GM23248 (cell line): Measurements from ENCODE around the gene GPR37. TPM values are rescaled to one million over a fixed set of nuclear protein-coding genes. Genes with fewer than 3 reads are reported as not detected.

Experiments
- DNase-seq: peaks from one replicate; pipeline ENCODE4 v3.0.0-alpha.2; 2015
- H2AFZ ChIP-seq: fragments of 200-600 bp; sonication (generic); 2 replicates; pipeline ENCODE4 v1.6.1; 2016; ENCODE audit warnings: antibody characterized with exemption
- H3F3A ChIP-seq: fragments of 200-600 bp; sonication (generic); 2 replicates; pipeline ENCODE4 v1.6.1; 2016; ENCODE audit warnings: mild to moderate bottlenecking, antibody characterized with exemption, mixed run types; ENCODE audit not compliant: insufficient read depth
- H3K27ac ChIP-seq: fragments of 200-600 bp; sonication (generic); 2 replicates; pipeline ENCODE4 v1.5.1; 2016; ENCODE audit warnings: mild to moderate bottlenecking
- H3K27me3 ChIP-seq: fragments of 200-600 bp; sonication (generic); replicated peaks from 2 replicates; pipeline ENCODE4 v1.6.1; 2016; ENCODE audit warnings: mild to moderate bottlenecking; ENCODE audit not compliant: insufficient read depth
- H3K36me3 ChIP-seq: fragments of 200-600 bp; sonication (generic); 2 replicates; pipeline ENCODE4 v1.6.1; 2016; ENCODE audit warnings: low read depth, mild to moderate bottlenecking
- H3K4me1 ChIP-seq: fragments of 200-600 bp; sonication (generic); 2 replicates; pipeline ENCODE4 v1.6.1; 2016; ENCODE audit warnings: mild to moderate bottlenecking; ENCODE audit not compliant: insufficient read depth
- H3K4me2 ChIP-seq: fragments of 200-600 bp; sonication (generic); one replicate; pipeline ENCODE4 v1.6.1; 2016; ENCODE audit warnings: mild to moderate bottlenecking; ENCODE audit not compliant: unreplicated experiment
- H3K4me3 ChIP-seq: fragments of 200-600 bp; sonication (generic); 2 replicates; pipeline ENCODE4 v1.5.1; 2016; ENCODE audit warnings: mild to moderate bottlenecking
- H3K79me2 ChIP-seq: fragments of 200-600 bp; sonication (generic); 2 replicates; pipeline ENCODE4 v1.6.1; 2016; ENCODE audit warnings: mild to moderate bottlenecking; ENCODE audit not compliant: insufficient read depth
- H3K9ac ChIP-seq: fragments of 200-600 bp; sonication (generic); 2 replicates; pipeline ENCODE4 v1.6.1; 2016; ENCODE audit warnings: mild to moderate bottlenecking
- H3K9me2 ChIP-seq: fragments of 200-600 bp; sonication (generic); 2 replicates; pipeline ENCODE4 v1.6.1; 2016; ENCODE audit warnings: mixed run types, mild to moderate bottlenecking, moderate library complexity; ENCODE audit not compliant: insufficient read depth
- H3K9me3 ChIP-seq: fragments of 200-600 bp; sonication (generic); one replicate; pipeline ENCODE4 v1.6.1; 2017; ENCODE audit warnings: low read depth
- H4K20me1 ChIP-seq: fragments of 200-600 bp; sonication (generic); 2 replicates; pipeline ENCODE4 v1.6.0; 2016; ENCODE audit not compliant: insufficient read depth
- EZH2 ChIP-seq: fragments of 200-600 bp; sonication (generic); IDR thresholded peaks from 2 replicates; pipeline ENCODE4 v1.6.1; 2018; ENCODE audit warnings: antibody characterized with exemption, mild to moderate bottlenecking; ENCODE audit not compliant: insufficient read depth, poor library complexity, severe bottlenecking
- EZH2phosphoT487 ChIP-seq: fragments of 200-600 bp; sonication (generic); IDR thresholded peaks from 2 replicates; pipeline ENCODE4 v1.6.1; 2018; ENCODE audit warnings: antibody characterized with exemption, moderate library complexity, mild to moderate bottlenecking, low read depth; ENCODE audit not compliant: insufficient read depth
- WGBS, 2 experiments: methylation state at CpG; one replicate each; pipeline ENCODE4 v1.1.6; 2015 to 2017; ENCODE audit warnings: low lambda C conversion rate in 2 of 2, low coverage in 1 of 2; ENCODE audit errors: missing lambda C conversion rate in 2 of 2; 5-methylcytosine and 5-hydroxymethylcytosine counted together
- in situ Hi-C: fragments of 300-500 bp; cut with MboI; formaldehyde crosslinking; loops from 2 replicates; pipeline ENCODE4 v1.15.0; 2020
- polyA plus RNA-seq: library from polyadenylated mRNA; unstranded; fragments of >200 nt; fragmentation: Nextera tagmentation; extraction: Ambion mirVana; gene quantifications from 2 replicates; pipeline ENCODE4 v1.2.1, GENCODE V29; 2016
- total RNA-seq: library from RNA; depleted of rRNA; stranded (reverse); fragments of >200 nt; shearing (Covaris generic); gene quantifications from 2 replicates; pipeline ENCODE4 v1.2.3, GENCODE V29; 2014; rRNA removed

Gene GPR37
- total and polyA plus RNA-seq, 2 experiments from 2014 or later = not detected

GRCh38 chr7:124701955-124702354, 63.6 kb downstream of the GPR37 start:
- no peak for DNase-seq
- H3K36me3 ChIP-seq = no peaks in the 10 kb centered on the region

GRCh38 chr7:124700655-124701054, 64.9 kb downstream of the GPR37 start:
- H3K27ac ChIP-seq = no peak overlapping the region
- H3K79me2 ChIP-seq = no peaks in the 10 kb centered on the region
- no peaks in the 10 kb centered on the region for H3F3A ChIP-seq
- in situ Hi-C loops = no loop called here
- no peaks in the 10 kb centered on the region for H3K9me3 ChIP-seq
- H2AFZ ChIP-seq = no peak overlapping the region
- no peak overlapping the region for H3K9ac ChIP-seq
- TF ChIP-seq EZH2 (no peak), EZH2phosphoT487 (no peak)
- WGBS, 2 experiments = 12 to 15% methylated on average over 3 of the region's 3 CpGs
- no peak overlapping the region for H3K4me2 ChIP-seq
- no peaks in the 10 kb centered on the region for H3K27me3 ChIP-seq
- no peak for DNase-seq
- no peaks in the 10 kb centered on the region for H3K4me1 ChIP-seq
- no peaks in the 10 kb centered on the region for H3K36me3 ChIP-seq
- no peaks in the 10 kb centered on the region for H4K20me1 ChIP-seq
- H3K9me2 ChIP-seq = no peaks in the 10 kb centered on the region
- H3K4me3 ChIP-seq = no peak overlapping the region

More at GRCh38 chr7:124701955-124702354, 63.6 kb downstream of the GPR37 start:
- 7 to 8% methylated on average over 2 of the region's 2 CpGs for WGBS, 2 experiments
- Histone ChIP-seq H3K4me1 (no peaks in the 10 kb centered on the region), H3K4me3 (no peak overlapping the region), H3K27ac (no peak overlapping the region), H2AFZ (no peak overlapping the region), H3K27me3 (no peaks in the 10 kb centered on the region), H3K4me2 (no peak overlapping the region), H3F3A (no peaks in the 10 kb centered on the region), H3K79me2 (no peaks in the 10 kb centered on the region), H4K20me1 (no peaks in the 10 kb centered on the region), H3K9me2 (no peaks in the 10 kb centered on the region), H3K9ac (no peak overlapping the region), H3K9me3 (no peaks in the 10 kb centered on the region)
- in situ Hi-C loops = no loop called here
- TF ChIP-seq EZH2 (no peak), EZH2phosphoT487 (no peak)

- no peaks in the 10 kb centered on the region for H3K79me2 ChIP-seq
These were observed 66.6 kb downstream of the GPR37 start for GRCh38 chr7:124698964-124699363.

GRCh38 chr7:124697746-124698145, 67.8 kb downstream of the GPR37 start:
- H3K4me1 ChIP-seq = no peaks in the 10 kb centered on the region
- no peak for DNase-seq
- no peaks in the 10 kb centered on the region for H4K20me1 ChIP-seq
- no peak overlapping the region for H2AFZ ChIP-seq
- H3K4me2 ChIP-seq = no peak overlapping the region
- H3K9me2 ChIP-seq = no peaks in the 10 kb centered on the region
- H3K27ac ChIP-seq = no peak overlapping the region
- no peaks in the 10 kb centered on the region for H3K36me3 ChIP-seq
- H3F3A ChIP-seq = no peaks in the 10 kb centered on the region
- no peaks in the 10 kb centered on the region for H3K27me3 ChIP-seq
- H3K9me3 ChIP-seq = no peaks in the 10 kb centered on the region
- no peaks in the 10 kb centered on the region for H3K79me2 ChIP-seq
- WGBS, 2 experiments = 34 to 36% methylated on average over 4 of the region's 4 CpGs
- in situ Hi-C loops = no loop called here
- H3K4me3 ChIP-seq = no peak overlapping the region
- TF ChIP-seq EZH2 = no peak
- no peak for TF ChIP-seq EZH2phosphoT487
- no peak overlapping the region for H3K9ac ChIP-seq

More at GRCh38 chr7:124698964-124699363, 66.6 kb downstream of the GPR37 start:
- in situ Hi-C loops = no loop called here
- Histone ChIP-seq H3K36me3 (no peaks in the 10 kb centered on the region), H3F3A (no peaks in the 10 kb centered on the region), H3K4me1 (no peaks in the 10 kb centered on the region), H3K9me3 (no peaks in the 10 kb centered on the region), H3K4me3 (no peak overlapping the region), H3K9ac (no peak overlapping the region), H3K9me2 (no peaks in the 10 kb centered on the region), H4K20me1 (no peaks in the 10 kb centered on the region), H2AFZ (no peak overlapping the region), H3K27me3 (no peaks in the 10 kb centered on the region), H3K27ac (no peak overlapping the region), H3K4me2 (no peak overlapping the region)
- TF ChIP-seq EZH2 (no peak), EZH2phosphoT487 (no peak)
- no peak for DNase-seq
- 6% methylated on average over 3 of the region's 3 CpGs for WGBS, 2 experiments

Other genes starting within 250 kb of the GPR37 start
- gene POT1, start 164.0 kb upstream of the GPR37 start, total RNA-seq = 13.5 and 15.8 TPM in 2 replicates
- gene POT1, start 164.0 kb upstream of the GPR37 start, polyA plus RNA-seq = 12.5 and 14.7 TPM in 2 replicates